ENCODE results near the gene SLC12A8.

SLC12A8 gene

DNA sequence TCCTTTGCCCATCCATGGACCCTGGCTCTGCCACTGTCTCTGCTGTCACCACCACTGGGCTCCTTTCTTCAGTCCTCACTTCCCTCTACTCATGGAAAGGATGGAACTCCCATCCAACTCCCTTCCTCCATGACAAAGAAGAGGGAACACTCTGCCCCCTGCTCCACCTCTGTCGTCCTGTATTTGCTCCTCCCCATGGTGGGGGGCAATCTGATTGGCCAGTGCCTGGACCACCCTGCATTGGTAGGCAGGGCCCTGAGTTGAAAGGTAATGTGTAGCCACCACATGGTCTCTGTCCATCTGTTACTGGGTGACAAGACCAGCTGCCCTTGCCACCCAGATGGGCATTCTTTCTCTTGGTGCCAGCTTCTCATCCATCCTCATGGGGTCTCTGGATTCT lies 136.1 kb downstream of the SLC12A8 start:
- no peak for DNase-seq

- DNase-seq: no peak
Measured at GRCh38 chr3:125075738-125076137, 136.8 kb downstream of the SLC12A8 start.

GRCh38 chr3:125073390-125073905 lies 139.1 kb downstream of the SLC12A8 start:
- no peak for DNase-seq

DNA sequence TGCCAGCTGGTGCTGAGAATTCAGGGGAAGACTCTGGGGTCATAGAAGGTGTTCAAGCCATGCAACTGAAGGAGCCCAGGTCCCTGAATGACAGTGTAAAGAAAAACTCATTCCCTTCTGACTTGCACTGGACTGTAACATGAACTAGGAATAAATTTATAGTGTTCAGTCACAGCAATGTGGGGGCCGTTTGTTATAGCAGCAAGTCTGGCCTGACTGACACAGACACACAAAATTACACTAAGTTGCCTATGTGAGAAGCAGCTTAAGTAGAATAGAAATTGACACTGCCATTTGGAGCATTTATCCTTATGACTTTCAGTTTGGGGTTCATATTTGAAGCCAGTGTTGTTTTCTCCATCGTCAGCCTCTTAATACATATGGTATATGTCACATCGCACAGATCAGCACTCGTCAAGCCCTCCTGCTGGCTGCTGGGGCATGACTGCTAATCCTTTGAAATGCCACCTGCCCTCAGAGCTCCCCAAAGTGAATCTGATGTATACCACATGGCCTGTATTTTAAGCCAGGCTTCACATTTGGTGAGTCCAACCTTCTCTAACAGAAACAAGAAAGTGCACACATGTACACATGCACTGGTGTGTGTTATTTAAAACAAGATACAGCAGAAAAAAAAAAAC lies 139.7 kb downstream of the SLC12A8 start:
- DNase-seq: no peak

DNA sequence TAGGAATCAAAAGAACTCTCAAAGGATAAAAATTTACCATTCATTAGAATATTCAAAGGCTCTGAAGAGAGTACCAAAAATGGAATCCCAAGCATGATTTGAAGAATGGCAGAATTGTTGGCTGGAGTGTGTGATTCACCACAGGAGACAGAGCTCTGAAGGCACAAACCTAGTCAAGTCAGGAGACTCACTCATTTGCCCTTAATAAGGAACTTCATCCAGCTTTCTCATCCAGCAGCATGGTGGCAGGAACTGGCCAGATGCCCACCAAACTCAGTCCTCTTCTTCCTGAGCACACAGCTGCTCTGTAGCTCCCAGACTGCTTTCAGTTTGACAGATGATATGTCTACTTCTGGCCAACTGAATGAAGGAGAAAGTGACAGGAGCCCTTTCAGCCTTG lies 140.2 kb downstream of the SLC12A8 start:
- no peak for DNase-seq

DNA sequence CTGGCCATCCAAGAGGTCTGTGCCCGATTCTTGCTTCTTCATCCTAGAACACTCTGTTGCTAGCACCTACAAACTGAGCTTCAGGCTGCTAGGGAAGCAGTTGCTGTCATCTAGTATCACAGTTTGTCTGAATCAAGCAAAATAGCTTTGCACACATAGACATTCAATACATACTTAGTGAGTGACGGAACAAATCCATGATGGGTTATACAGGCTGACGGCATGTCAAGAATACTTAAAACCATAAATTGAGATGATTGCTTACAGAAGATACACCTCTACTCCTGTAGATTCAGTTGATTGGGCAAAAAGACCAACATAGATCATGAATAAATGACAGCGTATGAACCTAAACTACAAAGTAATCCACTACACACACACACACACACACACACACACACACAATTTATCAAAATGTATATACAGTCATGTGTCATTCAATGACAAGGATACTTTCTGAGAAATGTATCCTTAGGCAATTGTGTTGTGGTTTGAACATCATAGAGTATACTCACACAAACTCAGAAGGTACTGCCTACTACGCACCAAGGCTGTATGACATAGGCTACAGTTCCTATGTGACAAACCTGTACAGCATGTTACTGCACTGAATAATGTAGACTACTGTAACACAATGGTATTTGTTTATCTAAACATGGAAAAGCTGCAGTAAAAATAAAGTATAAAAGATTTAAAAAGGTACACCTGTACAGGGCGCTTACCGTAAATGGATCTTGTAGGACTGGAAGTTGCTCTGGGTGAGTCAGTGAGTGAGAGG lies 142.4 kb downstream of the SLC12A8 start:
- no peak for DNase-seq

GRCh38 chr3:125069452-125069851 lies 143.1 kb downstream of the SLC12A8 start:
- DNase-seq: no peak

DNA sequence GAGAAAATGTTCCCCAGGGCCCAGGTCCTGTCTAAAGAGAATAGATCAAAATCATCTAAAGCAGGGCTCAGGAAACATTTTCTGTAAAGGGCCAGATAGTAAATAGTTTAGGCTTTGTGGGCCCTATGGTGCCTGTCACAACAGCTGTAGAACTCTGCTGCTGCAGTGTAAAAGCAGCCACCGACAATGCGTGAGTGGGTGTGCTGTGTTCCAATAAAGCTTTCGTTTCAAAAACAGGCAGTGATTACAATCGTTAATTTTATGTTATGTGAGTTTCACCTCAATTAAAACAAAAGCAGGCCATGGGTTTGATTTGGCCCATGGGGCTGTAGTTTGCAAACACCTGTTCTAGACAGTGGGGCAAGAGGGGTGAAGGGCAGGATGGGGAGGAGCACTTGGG lies 144.3 kb downstream of the SLC12A8 start:
- no peak for DNase-seq

DNA sequence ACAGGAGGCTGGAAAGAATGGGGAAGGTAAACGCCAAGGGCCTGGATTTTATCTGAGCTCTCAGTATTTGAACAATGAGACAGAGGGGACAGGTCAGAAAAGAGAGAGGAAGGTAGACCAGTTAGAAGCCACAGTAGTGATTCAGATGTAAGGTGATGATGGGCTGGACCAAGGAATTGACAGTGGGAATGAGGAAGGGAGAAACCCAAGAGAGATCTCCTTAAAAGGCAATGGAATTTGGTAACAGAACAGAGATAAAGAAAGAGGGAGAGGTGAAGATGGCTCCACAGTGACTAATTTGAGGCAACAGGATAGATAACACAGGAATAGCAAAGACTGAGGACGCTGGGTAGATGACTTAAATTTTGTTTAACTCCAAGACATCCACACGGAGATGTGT lies 145.3 kb downstream of the SLC12A8 start:
- DNase-seq: no peak

DNA sequence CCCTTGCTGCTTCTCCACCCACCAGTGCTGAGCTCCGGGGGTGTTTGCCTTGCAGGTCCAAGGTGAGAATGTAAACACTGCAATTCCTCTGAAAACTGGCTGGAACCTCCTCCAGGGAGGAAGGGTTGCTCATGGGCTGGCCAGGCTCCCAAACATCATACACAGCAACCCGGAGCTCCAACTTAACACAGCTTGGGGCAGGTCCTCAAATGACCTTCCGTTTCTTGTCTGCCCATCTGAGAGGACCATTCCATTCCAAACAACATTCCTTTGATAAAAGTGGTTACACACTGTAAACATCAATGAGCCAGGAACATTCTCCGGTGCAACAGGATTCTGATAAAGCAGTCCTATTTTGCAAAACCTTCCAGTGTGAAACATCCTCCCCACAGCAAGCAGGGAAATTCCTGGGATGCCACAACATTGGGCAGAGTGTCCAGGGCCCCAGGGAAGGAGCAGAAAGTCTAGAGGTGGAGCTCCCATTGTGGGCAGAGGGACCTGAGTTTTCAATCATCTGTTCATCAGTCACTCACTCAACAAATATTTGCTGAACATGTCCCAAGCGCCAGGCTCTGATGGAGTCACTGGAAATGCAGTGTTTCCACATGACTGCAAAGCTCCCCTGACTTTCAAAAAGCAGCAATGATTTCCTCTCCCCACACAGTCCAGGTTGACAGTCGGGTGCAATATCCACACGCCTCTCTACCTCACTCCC lies 149.5 kb downstream of the SLC12A8 start:
- DNase-seq: no peak

- DNase-seq: no peak
Measured at GRCh38 chr3:125061646-125062045, 150.9 kb downstream of the SLC12A8 start.

- DNase-seq: no peak
Measured at GRCh38 chr3:125061170-125061569, 151.4 kb downstream of the SLC12A8 start.

DNA sequence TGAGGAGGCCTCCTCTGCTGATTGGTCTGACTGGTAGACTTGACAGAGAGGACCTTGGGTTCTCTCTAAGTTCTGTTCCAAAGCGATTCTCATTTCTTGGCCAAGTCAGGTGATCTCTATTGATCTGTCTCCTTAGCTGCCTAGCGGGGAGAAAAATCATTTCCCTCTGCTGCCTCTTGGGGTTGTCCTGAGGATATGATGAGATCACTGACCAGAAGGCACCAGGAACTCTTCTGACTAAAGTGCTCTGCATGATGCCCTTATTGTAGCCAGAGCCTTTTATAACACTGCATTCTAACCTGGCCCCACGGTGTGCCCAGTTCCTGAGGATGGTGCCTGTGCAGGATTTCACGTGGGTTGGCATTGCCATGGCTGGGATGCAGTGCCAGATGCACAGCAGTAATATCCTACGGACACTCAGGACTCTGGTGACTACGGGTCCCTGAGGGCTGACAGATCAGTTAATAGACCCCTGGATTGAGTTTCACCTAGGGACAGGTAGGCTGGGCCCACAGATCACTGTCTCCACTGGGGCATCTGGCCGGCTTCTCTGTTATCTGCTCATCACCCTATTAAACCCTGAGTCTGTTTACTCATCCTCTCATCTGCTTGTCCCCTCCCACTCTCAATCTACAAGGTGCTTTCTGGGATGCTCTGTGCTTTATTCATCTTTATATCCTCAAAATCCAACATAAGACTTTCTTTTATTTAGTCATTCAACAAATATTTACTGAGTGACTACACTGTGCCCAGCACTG lies 152.9 kb downstream of the SLC12A8 start:
- no peak for DNase-seq

DNA sequence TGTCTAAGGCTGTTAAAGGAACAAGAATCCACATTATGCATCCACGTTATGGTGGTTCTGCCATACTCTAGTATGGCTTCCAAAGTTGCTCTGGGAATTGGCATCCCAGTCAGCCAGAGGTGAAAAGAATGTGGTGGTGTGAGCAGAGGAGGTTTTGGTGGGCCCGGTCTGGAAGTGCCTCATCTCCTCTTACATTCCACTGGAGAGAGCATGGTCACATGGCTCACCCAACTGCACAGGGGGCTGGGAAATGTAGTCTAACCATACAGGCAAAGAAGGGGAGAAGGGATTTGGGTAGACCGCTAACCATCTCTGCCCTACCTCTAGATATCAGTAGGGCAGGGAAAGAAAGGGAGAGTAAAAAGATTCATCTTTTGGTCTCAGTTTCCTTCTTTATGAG lies 153.6 kb downstream of the SLC12A8 start:
- no peak for DNase-seq

DNA sequence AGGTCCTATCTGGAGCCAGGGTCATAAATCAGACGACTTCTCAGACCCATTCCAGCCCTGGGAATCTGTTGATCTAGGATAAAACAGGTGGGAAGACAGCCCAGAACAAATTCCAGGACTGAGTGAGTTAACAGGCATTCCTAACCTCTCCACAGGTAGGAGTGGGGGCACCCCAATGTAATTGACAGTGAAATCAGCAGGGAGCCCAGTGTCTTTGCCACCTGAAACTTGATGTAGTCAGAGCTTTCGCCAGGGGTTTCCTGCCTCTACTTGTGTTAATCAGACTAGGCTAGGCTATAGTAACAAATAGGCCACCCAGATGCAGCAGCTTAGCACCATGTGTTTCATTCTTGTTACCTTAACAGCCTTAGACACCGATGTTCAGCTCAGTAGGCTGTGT lies 154.0 kb downstream of the SLC12A8 start:
- DNase-seq: no peak

GRCh38 chr3:125057186-125057850 lies 155.2 kb downstream of the SLC12A8 start:
- no peak for DNase-seq

DNA sequence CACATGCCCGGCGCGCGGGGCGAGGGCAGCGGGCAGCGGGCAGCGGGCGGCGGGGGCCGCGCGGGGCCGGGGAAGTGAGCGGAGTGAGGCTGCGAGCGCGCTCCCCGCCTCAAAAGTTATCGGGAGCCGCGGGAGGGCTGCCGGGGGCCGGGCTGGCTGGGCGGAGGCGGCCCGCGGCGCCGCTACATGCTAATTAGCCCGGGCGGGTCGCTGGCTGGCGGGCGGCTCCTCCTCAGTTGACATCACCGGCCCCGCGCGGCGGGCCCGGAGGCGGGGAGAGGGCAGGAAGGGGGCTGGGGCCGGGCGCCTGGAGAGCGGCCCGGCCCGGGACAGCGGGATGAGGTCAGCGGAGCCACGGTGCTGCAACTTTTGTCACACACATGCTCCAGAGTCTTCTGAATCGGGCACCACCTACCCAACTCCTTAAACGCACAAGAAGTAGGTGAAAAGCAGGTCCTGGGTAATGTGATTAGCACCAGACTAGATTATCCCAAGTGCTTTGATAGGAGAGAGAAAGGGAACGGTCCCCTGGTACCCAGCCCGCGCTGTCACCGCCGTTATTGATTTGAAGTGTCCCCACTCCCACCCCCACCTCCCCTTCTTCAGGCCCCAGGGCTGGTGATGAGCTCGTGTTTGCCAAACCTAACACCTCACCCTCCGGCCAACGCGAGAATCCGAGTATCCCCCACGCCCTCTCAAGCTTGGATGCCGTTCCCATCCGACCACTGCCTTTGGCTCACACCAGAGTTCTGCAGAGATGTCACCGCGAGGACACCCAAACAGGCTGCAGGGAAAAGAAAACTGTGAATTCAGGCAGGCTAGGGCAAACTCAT lies 156.4 kb downstream of the SLC12A8 start, which contains the start of gene HEG1:
Gene HEG1 (minus strand): TSS at position 85 of the 833 bp plus-strand sequence. CDS start 107 bp downstream, outside the sequence.
- DNase-seq: peak; percentile 80

- DNase-seq: peak; percentile 76
Measured at GRCh38 chr3:125055331-125055912, 157.1 kb downstream of the SLC12A8 start.

- peak; percentile 62 for DNase-seq
Measured at GRCh38 chr3:125054449-125055329, 157.9 kb downstream of the SLC12A8 start.

All from right kidney (tissue), 1 donor.